LHCN-M2 (cell line): ENCODE data around the gene PCDH9. TPM values are rescaled to one million over a fixed set of nuclear protein-coding genes. Genes with fewer than 3 reads are reported as not detected.

Experiments used
- DNase-seq: peaks from one replicate; pipeline ENCODE4 v3.0.0-alpha.2; 2012; ENCODE audit warnings: low read depth
- total RNA-seq: library from RNA; depleted of rRNA; stranded (reverse); fragments of >200 nt; gene quantifications from 2 replicates; pipeline ENCODE4 v1.2.3, GENCODE V29; 2014

Gene PCDH9
- total RNA-seq, 1 experiment from 2014 or later = 90.6 TPM

- DNase-seq = no peak
Measured at GRCh38 chr13:67087527-67087926, 142.6 kb downstream of the PCDH9 start.

- no peak for DNase-seq
Measured at GRCh38 chr13:67086260-67086659, 143.9 kb downstream of the PCDH9 start.

- no peak for DNase-seq
Measured at GRCh38 chr13:67084066-67084465, 146.1 kb downstream of the PCDH9 start.

- no peak for DNase-seq
Measured at GRCh38 chr13:67083519-67083918, 146.6 kb downstream of the PCDH9 start.

GRCh38 chr13:67080351-67080750 lies 149.8 kb downstream of the PCDH9 start:
- no peak for DNase-seq

GRCh38 chr13:67078062-67078461 lies 152.1 kb downstream of the PCDH9 start:
- DNase-seq = no peak

- no peak for DNase-seq
Measured at GRCh38 chr13:67077132-67077531, 153.0 kb downstream of the PCDH9 start.

GRCh38 chr13:67076378-67076777 lies 153.8 kb downstream of the PCDH9 start:
- DNase-seq = peak; percentile 20

- peak; percentile 48 for DNase-seq
Measured at GRCh38 chr13:67075239-67075638, 154.9 kb downstream of the PCDH9 start.

- no peak for DNase-seq
Measured at GRCh38 chr13:67071918-67072598, 158.1 kb downstream of the PCDH9 start.

- DNase-seq = no peak
Measured at GRCh38 chr13:67070306-67070705, 159.8 kb downstream of the PCDH9 start.

GRCh38 chr13:67069117-67069767 lies 160.9 kb downstream of the PCDH9 start:
- DNase-seq = no peak

- no peak for DNase-seq
Measured at GRCh38 chr13:67064920-67065319, 165.2 kb downstream of the PCDH9 start.

GRCh38 chr13:67063036-67063435 lies 167.1 kb downstream of the PCDH9 start:
- peak; percentile 35 for DNase-seq

- no peak for DNase-seq
Measured at GRCh38 chr13:67062160-67062559, 168.0 kb downstream of the PCDH9 start.

GRCh38 chr13:67061750-67062149 lies 168.4 kb downstream of the PCDH9 start:
- DNase-seq = no peak

GRCh38 chr13:67052550-67053490 lies 177.3 kb downstream of the PCDH9 start:
- no peak for DNase-seq

- no peak for DNase-seq
Measured at GRCh38 chr13:67049744-67050143, 180.4 kb downstream of the PCDH9 start.

GRCh38 chr13:67048821-67049150 lies 181.3 kb downstream of the PCDH9 start:
- peak; percentile 52 for DNase-seq

GRCh38 chr13:67048084-67048820 lies 181.9 kb downstream of the PCDH9 start:
- peak; percentile 46 for DNase-seq

- DNase-seq = peak; percentile 39
Measured at GRCh38 chr13:67045357-67045756, 184.8 kb downstream of the PCDH9 start.

GRCh38 chr13:67043901-67044300 lies 186.2 kb downstream of the PCDH9 start:
- peak; percentile 25 for DNase-seq
